GM12874 (cell line): ENCODE results near the gene AK8.

Source experiments
- CTCF ChIP-seq: IDR thresholded peaks from 2 replicates; pipeline ENCODE4 v1.5.1; 2011; ENCODE audit warnings: low read depth, mild to moderate bottlenecking, control low read depth, low read length, moderate library complexity; ENCODE audit not compliant: insufficient read depth

Gene AK8

GRCh38 chr9:132810314-132810713 lies 67.8 kb downstream of the AK8 start:
- TF ChIP-seq CTCF = no peak

- TF ChIP-seq CTCF = no peak
Observed at GRCh38 chr9:132809677-132810271, 68.3 kb downstream of the AK8 start.

- no peak for TF ChIP-seq CTCF
Observed at GRCh38 chr9:132808645-132809044, 69.4 kb downstream of the AK8 start.

- TF ChIP-seq CTCF = no peak
Observed at GRCh38 chr9:132806723-132807421, 71.2 kb downstream of the AK8 start.

- no peak for TF ChIP-seq CTCF
Observed at GRCh38 chr9:132806306-132806705, 71.8 kb downstream of the AK8 start.

- TF ChIP-seq CTCF = no peak
Observed at GRCh38 chr9:132804576-132805295, 73.3 kb downstream of the AK8 start.

- TF ChIP-seq CTCF = no peak
Observed at GRCh38 chr9:132802121-132802795, 75.8 kb downstream of the AK8 start.
